UCSD-AML1 (cell line): ENCODE data around the gene SLC7A11.
"Not testable (repeated sequence)": the region's sequence is repeated elsewhere in the genome, so short reads cannot be mapped to it uniquely, and the experiment has no call there.

Source experiments
- DNase-seq: peaks from one replicate; lab custom pipeline; 2025; ENCODE audit not compliant: unreplicated experiment; lab: John Stamatoyannopoulos, UW

Gene SLC7A11

GRCh38 chr4:138210576-138210975, 31.6 kb downstream of the SLC7A11 start:
- DNase-seq = not testable (repeated sequence)

- DNase-seq = no peak
Observed at GRCh38 chr4:138209094-138209493, 33.1 kb downstream of the SLC7A11 start.

- no peak for DNase-seq
Observed at GRCh38 chr4:138205531-138206233, 36.5 kb downstream of the SLC7A11 start.

GRCh38 chr4:138204507-138204906, 37.6 kb downstream of the SLC7A11 start:
- DNase-seq = no peak

- DNase-seq = no peak
Observed at GRCh38 chr4:138202686-138203085, 39.5 kb downstream of the SLC7A11 start.

GRCh38 chr4:138200236-138200590, 41.9 kb downstream of the SLC7A11 start:
- DNase-seq = no peak

GRCh38 chr4:138199568-138200235, 42.4 kb downstream of the SLC7A11 start:
- DNase-seq = no peak

- DNase-seq = no peak
Observed at GRCh38 chr4:138196153-138196552, 46.0 kb downstream of the SLC7A11 start.

GRCh38 chr4:138193963-138194362, 48.2 kb downstream of the SLC7A11 start:
- DNase-seq = no peak

- no peak for DNase-seq
Observed at GRCh38 chr4:138192113-138192512, 50.0 kb downstream of the SLC7A11 start.

GRCh38 chr4:138190452-138190858, 51.7 kb downstream of the SLC7A11 start:
- no peak for DNase-seq

- no peak for DNase-seq
Observed at GRCh38 chr4:138189206-138189605, 52.9 kb downstream of the SLC7A11 start.

GRCh38 chr4:138188406-138189084, 53.6 kb downstream of the SLC7A11 start:
- no peak for DNase-seq

GRCh38 chr4:138185859-138186645, 56.1 kb downstream of the SLC7A11 start:
- DNase-seq = no peak

GRCh38 chr4:138184886-138185285, 57.3 kb downstream of the SLC7A11 start:
- no peak for DNase-seq

GRCh38 chr4:138182838-138183426, 59.2 kb downstream of the SLC7A11 start:
- no peak for DNase-seq

- DNase-seq = no peak
Observed at GRCh38 chr4:138181287-138181686, 60.9 kb downstream of the SLC7A11 start.

- no peak for DNase-seq
Observed at GRCh38 chr4:138178566-138178965, 63.6 kb downstream of the SLC7A11 start.

GRCh38 chr4:138177278-138177968, 64.7 kb downstream of the SLC7A11 start:
- no peak for DNase-seq

GRCh38 chr4:138174981-138175794, 67.0 kb downstream of the SLC7A11 start:
- no peak for DNase-seq
